Measurements from ENCODE around the gene USP25. TPM values are rescaled to one million over a fixed set of nuclear protein-coding genes. Genes with fewer than 3 reads are reported as not detected.

USP25 gene
- total RNA-seq, 2 donors from 2014 or later, result 42.9 to 44.7 TPM

DNA sequence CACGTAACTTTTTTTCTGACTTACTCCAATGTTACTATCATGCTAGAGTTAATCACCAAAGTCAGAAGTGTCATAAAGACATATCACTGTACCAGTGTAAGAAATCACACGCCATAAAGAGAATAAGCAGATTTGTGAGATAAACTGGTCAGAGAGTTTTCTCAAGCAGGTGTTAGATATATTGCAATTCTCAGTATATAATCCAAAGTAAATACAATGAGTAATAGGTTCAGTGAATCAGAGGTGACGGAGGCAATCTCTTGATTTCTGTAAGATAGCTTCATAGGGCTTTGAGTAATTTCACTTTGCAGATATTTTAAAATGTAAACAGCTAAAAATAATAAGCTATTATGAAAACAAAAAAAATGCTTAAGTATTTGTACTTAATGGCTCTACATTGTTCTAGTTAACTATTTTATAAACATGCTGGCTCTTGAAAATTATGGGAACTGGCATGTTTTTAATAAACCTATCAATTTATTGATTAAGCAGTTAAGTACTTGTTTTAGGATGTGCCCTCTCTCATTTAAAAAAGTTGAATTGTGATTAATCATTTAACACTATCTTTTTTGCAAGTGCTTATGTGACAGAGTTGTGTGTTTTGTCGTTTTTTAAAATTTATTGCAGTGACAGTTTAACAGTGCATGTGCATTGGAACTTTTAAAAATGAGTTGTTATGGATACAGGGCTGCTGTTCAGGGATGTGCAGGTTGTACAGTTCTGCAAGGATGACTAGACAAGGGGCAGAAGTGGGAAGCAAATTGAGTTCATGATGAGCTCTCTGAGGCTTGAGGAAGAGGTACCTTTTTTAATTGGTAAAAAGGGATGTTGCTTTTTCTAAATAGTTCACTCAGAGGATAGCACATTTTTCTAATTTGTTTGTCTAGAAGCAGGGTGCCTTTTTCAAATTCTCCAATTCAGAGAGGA, 119.1 kb downstream of the USP25 start:
- Histone ChIP-seq H3K27me3 (no peaks in the 10 kb centered on the region), H3K9me3 (no peaks in the 10 kb centered on the region), H3K27ac (no peak overlapping the region), H3K4me1 (no peaks in the 10 kb centered on the region), H3K4me3 (no peak overlapping the region), H3K36me3 (no peaks in the 10 kb centered on the region)
- TF ChIP-seq CTCF (IDR thresholded peaks at IDR 0.05), result no peak
- no peak for DNase-seq (ENCODE audit: low spot score)

DNA sequence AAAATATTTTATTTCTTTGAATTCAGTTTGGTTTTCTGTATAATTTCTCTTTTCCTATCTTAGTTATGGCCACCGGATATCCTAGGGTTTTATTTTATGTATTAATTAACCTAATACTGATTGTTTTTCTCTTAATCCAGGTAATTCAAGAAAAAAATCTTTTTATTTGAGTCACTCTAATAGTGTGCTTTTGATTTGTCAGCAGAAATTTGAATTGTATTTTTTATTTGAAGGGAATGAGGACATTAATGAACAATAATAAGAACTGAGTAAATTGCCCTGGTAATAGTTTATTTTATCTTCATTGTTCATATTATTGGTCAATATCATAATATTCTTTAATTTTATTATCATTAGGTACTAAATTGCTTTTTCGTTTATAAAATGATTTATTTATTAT, 120.1 kb downstream of the USP25 start:
- Histone ChIP-seq H3K4me3 (no peak overlapping the region), H3K27me3 (no peaks in the 10 kb centered on the region), H3K4me1 (no peaks in the 10 kb centered on the region), H3K27ac (no peak overlapping the region), H3K9me3 (no peaks in the 10 kb centered on the region), H3K36me3 (no peaks in the 10 kb centered on the region)
- TF ChIP-seq CTCF (IDR thresholded peaks at IDR 0.05), result no peak
- DNase-seq (ENCODE audit: low spot score), result no peak

- no peak for DNase-seq (ENCODE audit: low spot score)
- Histone ChIP-seq H3K27ac (no peak overlapping the region), H3K36me3 (no peaks in the 10 kb centered on the region), H3K27me3 (no peaks in the 10 kb centered on the region), H3K4me1 (no peaks in the 10 kb centered on the region), H3K9me3 (no peaks in the 10 kb centered on the region), H3K4me3 (no peak overlapping the region)
- TF ChIP-seq CTCF (IDR thresholded peaks at IDR 0.05), result no peak
These were observed 120.9 kb downstream of the USP25 start for GRCh38 chr21:15850645-15851044.

- TF ChIP-seq CTCF (IDR thresholded peaks at IDR 0.05), result no peak
- Histone ChIP-seq H3K27me3 (no peaks in the 10 kb centered on the region), H3K4me1 (no peaks in the 10 kb centered on the region), H3K9me3 (no peaks in the 10 kb centered on the region), H3K36me3 (no peaks in the 10 kb centered on the region), H3K27ac (no peak overlapping the region), H3K4me3 (no peak overlapping the region)
- no peak for DNase-seq (ENCODE audit: low spot score)
These were observed 122.4 kb downstream of the USP25 start for GRCh38 chr21:15852146-15852545.

DNA sequence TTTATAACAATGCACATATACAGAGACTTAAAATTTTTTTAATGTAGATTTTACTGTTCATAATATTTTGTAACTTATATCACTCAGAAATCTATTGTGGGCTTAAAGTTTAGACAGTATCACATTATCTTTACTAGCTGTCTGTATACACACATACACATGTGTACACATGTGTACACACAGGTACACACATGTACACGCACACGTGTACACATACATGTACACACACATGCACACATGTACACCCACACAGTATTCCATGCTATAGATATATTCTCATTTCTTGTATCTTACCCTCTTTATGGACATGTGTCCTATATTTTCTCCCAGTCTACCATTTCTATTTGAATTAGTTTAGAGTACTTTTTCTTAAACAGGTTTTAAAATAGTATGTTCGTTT, 123.3 kb downstream of the USP25 start:
- TF ChIP-seq CTCF (IDR thresholded peaks at IDR 0.05), result no peak
- Histone ChIP-seq H3K27me3 (no peaks in the 10 kb centered on the region), H3K36me3 (no peaks in the 10 kb centered on the region), H3K4me3 (no peak overlapping the region), H3K27ac (no peak overlapping the region), H3K4me1 (no peaks in the 10 kb centered on the region), H3K9me3 (no peaks in the 10 kb centered on the region)
- DNase-seq (ENCODE audit: low spot score), result no peak

Measured in right atrium auricular region (tissue), 2 donors.